Stimulated activated CD4-positive, alpha-beta T cell treated with anti-CD3 and anti-CD28 coated beads, TNF-alpha, amount 100 ng/mL, for 4 hours (primary cell): ENCODE data around the gene SOX1.

Experiments used
- DNase-seq, 3 experiments: peaks; one replicate each; pipeline ENCODE4 v3.0.0-alpha.2; 2020; ENCODE audit warnings: low read depth in 3 of 3

SOX1 gene

GRCh38 chr13:112067116-112067741 lies at the start of gene SOX1:
SOX1 (plus strand) TSS chr13:112067149; CDS start chr13:112067659, 510 bp downstream.
- DNase-seq, result no peak

GRCh38 chr13:112024577-112024976 lies 42.4 kb upstream of the SOX1 start:
- no peak for DNase-seq

- no peak for DNase-seq
These were observed 39.7 kb upstream of the SOX1 start for GRCh38 chr13:112027250-112027649.

GRCh38 chr13:112028481-112028880 lies 38.5 kb upstream of the SOX1 start:
- DNase-seq, result no peak

- DNase-seq, result no peak
These were observed 37.8 kb upstream of the SOX1 start for GRCh38 chr13:112029143-112029542.

GRCh38 chr13:112032186-112032993 lies 34.6 kb upstream of the SOX1 start:
- DNase-seq, result no peak

- no peak for DNase-seq
These were observed 32.7 kb upstream of the SOX1 start for GRCh38 chr13:112034231-112034630.

GRCh38 chr13:112034846-112035245 lies 32.1 kb upstream of the SOX1 start:
- DNase-seq, result no peak

GRCh38 chr13:112042496-112042895 lies 24.5 kb upstream of the SOX1 start:
- no peak for DNase-seq

GRCh38 chr13:112052213-112052612 lies 14.7 kb upstream of the SOX1 start:
- no peak for DNase-seq

GRCh38 chr13:112053167-112053743 lies 13.7 kb upstream of the SOX1 start:
- DNase-seq, result no peak

GRCh38 chr13:112053744-112054615 lies 13.0 kb upstream of the SOX1 start:
- DNase-seq, result no peak

- no peak for DNase-seq
These were observed 12.3 kb upstream of the SOX1 start for GRCh38 chr13:112054616-112055015.

GRCh38 chr13:112055036-112055914 lies 11.7 kb upstream of the SOX1 start:
- no peak for DNase-seq

GRCh38 chr13:112055915-112056269 lies 11.1 kb upstream of the SOX1 start:
- no peak for DNase-seq

GRCh38 chr13:112056284-112056727 lies 10.6 kb upstream of the SOX1 start:
- no peak for DNase-seq

- no peak for DNase-seq
These were observed 10.1 kb upstream of the SOX1 start for GRCh38 chr13:112056739-112057438.

- no peak for DNase-seq
These were observed 9.6 kb upstream of the SOX1 start for GRCh38 chr13:112057439-112057735.

- DNase-seq, result no peak
These were observed 9.0 kb upstream of the SOX1 start for GRCh38 chr13:112057736-112058518.

- no peak for DNase-seq
These were observed 8.5 kb upstream of the SOX1 start for GRCh38 chr13:112058519-112058873.
